ENCODE results near the gene IPMK. TPM values are rescaled to one million over a fixed set of nuclear protein-coding genes. Genes with fewer than 3 reads are reported as not detected.

The IPMK gene
- total RNA-seq, result 10.2 and 11.9 TPM in 2 replicates

DNA sequence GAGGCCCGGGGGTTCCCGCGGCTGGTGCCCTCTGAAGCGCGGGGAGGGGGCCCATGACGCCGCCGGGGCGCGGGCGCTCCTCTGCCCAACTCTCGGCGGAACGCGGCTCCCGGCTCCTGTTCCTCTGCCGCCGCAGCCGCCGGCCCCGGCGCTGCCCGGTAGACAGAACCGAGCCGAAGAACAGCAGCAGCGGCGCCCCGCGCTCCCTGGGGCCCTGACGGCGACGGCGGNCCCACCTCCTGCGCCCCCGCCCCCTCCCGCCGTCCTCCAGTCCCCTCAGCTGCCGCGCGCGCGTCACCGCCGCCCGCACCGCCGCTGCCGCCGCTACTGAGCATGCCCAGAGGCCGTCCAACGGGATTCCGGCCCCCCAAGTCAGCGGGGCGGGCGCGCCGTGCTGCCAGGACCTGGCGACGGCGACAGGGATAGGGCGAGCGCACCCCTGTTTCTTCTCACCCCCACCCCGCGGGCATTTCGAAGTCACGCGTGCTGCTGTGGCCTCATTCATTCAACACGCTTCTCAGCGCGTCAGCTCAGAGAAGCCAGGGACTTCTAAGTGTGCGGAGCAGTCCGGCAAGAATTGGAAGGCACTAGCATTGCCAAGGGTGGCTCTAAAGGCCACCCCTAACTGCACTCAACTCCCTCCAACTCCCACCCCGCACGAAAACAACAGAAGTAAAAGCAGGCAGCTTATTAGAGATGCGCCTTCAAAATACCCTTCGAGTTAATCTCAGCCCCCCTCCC, at the start of gene IPMK:
Gene IPMK, minus strand, starts transcription at position 182 of the 741 bp plus-strand sequence. CDS start 283 bp downstream, outside the sequence.

DNA sequence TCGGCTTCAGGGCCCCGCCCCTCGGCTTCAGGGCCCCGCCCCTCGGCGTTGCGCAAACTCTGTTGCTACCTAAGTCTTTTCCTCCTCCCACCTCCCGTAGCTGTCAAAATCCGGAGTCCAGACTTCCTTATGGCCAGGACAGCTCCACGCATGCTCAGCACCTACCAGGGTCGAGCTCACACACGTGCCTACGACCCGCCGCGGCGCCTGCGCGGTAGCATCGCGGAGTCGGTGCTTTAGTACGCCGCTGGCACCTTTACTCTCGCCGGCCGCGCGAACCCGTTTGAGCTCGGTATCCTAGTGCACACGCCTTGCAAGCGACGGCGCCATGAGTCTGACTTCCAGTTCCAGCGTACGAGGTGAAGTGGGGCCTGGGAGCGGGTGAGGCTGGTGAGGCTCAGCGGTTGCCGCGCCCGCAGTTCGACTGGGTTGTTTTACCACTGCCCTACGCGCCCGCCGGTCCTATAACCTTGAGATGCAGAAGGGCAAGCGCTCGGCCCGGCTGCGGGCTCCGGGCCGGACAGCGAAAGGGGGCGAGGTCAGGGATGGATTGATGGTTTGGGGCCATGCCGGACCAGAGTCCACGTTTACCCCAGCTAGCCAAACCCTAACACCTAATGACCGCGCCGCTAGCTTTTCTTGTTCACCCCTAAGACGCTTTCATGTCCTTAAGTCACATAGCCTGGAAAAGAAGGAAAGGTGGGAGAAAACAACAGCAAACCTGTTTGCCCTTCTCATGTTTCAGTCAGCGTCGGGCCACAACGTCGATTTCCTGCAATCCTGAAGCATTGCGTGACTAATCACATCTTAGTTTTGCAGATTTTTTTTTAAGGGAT, 1.5 kb upstream of the IPMK start, which contains the start of gene CISD1:
Gene CISD1, plus strand, starts transcription at position 217 of the 836 bp plus-strand sequence. Its CDS starts 112 bp downstream, at position 329.

Other genes with a start within 250 kb of the IPMK start
- 28.5 and 51.4 TPM in 2 replicates for gene CISD1, start 1.3 kb upstream of the IPMK start, total RNA-seq
- 17.3 and 17.5 TPM in 2 replicates for gene UBE2D1, start 67.1 kb upstream of the IPMK start, total RNA-seq
- 11.3 and 12.4 TPM in 2 replicates for gene TFAM, start 117.5 kb upstream of the IPMK start, total RNA-seq
- 105 and 110 TPM in 2 replicates for gene BICC1, start 245.0 kb upstream of the IPMK start, total RNA-seq

All from cardiac ventricle fibroblast (primary cell).